Ishikawa (cell line): Measurements from ENCODE around the gene COL3A1.

Source experiments
- CEBPB ChIP-seq: IDR thresholded peaks from 2 replicates; pipeline ENCODE4 v1.6.1; 2012
- CREB1 ChIP-seq: IDR thresholded peaks from 2 replicates; pipeline ENCODE4 v1.6.1; 2012; ENCODE audit warnings: low read depth
- EGR1 ChIP-seq: IDR thresholded peaks from 2 replicates; pipeline ENCODE4 v1.6.1; 2012
- EP300 ChIP-seq: IDR thresholded peaks from 2 replicates; pipeline ENCODE4 v1.6.1; 2012; ENCODE audit warnings: borderline replicate concordance
- FOXM1 ChIP-seq: IDR thresholded peaks from 2 replicates; pipeline ENCODE4 v1.6.1; 2012; ENCODE audit warnings: low read depth, borderline replicate concordance
- MAX ChIP-seq: IDR thresholded peaks from 2 replicates; pipeline ENCODE4 v1.6.1; 2012
- NFIC ChIP-seq: IDR thresholded peaks from 2 replicates; pipeline ENCODE4 v1.6.1; 2012
- RAD21 ChIP-seq: IDR thresholded peaks from 2 replicates; pipeline ENCODE4 v1.6.1; 2012; ENCODE audit warnings: low read depth
- TAF1 ChIP-seq: IDR thresholded peaks from 2 replicates; pipeline ENCODE4 v1.6.1; 2012; ENCODE audit warnings: low read depth, mild to moderate bottlenecking
- TCF12 ChIP-seq: IDR thresholded peaks from 2 replicates; pipeline ENCODE4 v1.6.1; 2012; ENCODE audit warnings: low read depth
- TEAD4 ChIP-seq: IDR thresholded peaks from 2 replicates; pipeline ENCODE4 v1.6.1; 2012
- YY1 ChIP-seq: IDR thresholded peaks from 2 replicates; pipeline ENCODE4 v1.6.1; 2012; ENCODE audit warnings: low read depth
- ZBTB7A ChIP-seq: IDR thresholded peaks from 2 replicates; pipeline ENCODE4 v1.6.1; 2012; ENCODE audit warnings: low read depth
- TF ChIP-seq, protein P1 (sequence below): IDR thresholded peaks from 2 replicates; pipeline ENCODE4 v1.6.1; 2012; ENCODE audit warnings: low read depth, mild to moderate bottlenecking
- TF ChIP-seq, protein P2 (sequence below): IDR thresholded peaks from 2 replicates; pipeline ENCODE4 v1.6.1; 2012

COL3A1 gene

GRCh38 chr2:189008555-189009262 lies 34.5 kb downstream of the COL3A1 start:
- TF ChIP-seq ZBTB7A (no peak), CEBPB (no peak), EGR1 (no peak), CREB1 (no peak), RAD21 (no peak), MAX (no peak), TAF1 (no peak)

- TF ChIP-seq TAF1: no peak
- no peak for TF ChIP-seq ZBTB7A
- no peak for TF ChIP-seq MAX
- no peak for TF ChIP-seq CREB1
- no peak for TF ChIP-seq CEBPB
- no peak for TF ChIP-seq EGR1
Observed at GRCh38 chr2:189010536-189010935, 36.4 kb downstream of the COL3A1 start.

GRCh38 chr2:189012351-189012750 lies 38.2 kb downstream of the COL3A1 start:
- TF ChIP-seq EP300: no peak
- TF ChIP-seq ZBTB7A: no peak
- TF ChIP-seq, protein P1, sequence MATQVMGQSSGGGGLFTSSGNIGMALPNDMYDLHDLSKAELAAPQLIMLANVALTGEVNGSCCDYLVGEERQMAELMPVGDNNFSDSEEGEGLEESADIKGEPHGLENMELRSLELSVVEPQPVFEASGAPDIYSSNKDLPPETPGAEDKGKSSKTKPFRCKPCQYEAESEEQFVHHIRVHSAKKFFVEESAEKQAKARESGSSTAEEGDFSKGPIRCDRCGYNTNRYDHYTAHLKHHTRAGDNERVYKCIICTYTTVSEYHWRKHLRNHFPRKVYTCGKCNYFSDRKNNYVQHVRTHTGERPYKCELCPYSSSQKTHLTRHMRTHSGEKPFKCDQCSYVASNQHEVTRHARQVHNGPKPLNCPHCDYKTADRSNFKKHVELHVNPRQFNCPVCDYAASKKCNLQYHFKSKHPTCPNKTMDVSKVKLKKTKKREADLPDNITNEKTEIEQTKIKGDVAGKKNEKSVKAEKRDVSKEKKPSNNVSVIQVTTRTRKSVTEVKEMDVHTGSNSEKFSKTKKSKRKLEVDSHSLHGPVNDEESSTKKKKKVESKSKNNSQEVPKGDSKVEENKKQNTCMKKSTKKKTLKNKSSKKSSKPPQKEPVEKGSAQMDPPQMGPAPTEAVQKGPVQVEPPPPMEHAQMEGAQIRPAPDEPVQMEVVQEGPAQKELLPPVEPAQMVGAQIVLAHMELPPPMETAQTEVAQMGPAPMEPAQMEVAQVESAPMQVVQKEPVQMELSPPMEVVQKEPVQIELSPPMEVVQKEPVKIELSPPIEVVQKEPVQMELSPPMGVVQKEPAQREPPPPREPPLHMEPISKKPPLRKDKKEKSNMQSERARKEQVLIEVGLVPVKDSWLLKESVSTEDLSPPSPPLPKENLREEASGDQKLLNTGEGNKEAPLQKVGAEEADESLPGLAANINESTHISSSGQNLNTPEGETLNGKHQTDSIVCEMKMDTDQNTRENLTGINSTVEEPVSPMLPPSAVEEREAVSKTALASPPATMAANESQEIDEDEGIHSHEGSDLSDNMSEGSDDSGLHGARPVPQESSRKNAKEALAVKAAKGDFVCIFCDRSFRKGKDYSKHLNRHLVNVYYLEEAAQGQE: no peak

DNA sequence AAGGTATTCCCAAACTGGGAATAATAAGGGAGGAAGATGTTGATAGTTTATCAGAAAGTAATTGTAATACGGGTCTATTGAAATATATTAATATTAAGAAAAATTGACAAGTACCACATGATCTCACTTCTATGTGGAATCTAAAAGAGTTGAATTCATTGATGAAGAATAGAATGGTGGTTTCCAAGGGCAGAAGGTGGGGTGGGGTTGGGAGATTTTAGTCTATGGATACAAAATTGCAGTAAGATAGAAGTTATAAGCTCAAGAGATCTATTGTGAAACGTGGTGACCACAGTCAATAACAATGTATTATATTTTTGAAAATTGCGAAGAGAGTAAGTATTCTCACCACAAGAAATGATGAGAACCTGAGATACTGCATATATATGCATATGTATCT lies 38.9 kb downstream of the COL3A1 start:
- TF ChIP-seq CREB1 (no peak), MAX (no peak), ZBTB7A (no peak), CEBPB (no peak), EP300 (no peak), RAD21 (no peak), TAF1 (no peak), FOXM1 (no peak), YY1 (no peak), TEAD4 (no peak), TCF12 (no peak)
- TF ChIP-seq, protein P2, sequence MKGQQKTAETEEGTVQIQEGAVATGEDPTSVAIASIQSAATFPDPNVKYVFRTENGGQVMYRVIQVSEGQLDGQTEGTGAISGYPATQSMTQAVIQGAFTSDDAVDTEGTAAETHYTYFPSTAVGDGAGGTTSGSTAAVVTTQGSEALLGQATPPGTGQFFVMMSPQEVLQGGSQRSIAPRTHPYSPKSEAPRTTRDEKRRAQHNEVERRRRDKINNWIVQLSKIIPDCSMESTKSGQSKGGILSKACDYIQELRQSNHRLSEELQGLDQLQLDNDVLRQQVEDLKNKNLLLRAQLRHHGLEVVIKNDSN: no peak

DNA sequence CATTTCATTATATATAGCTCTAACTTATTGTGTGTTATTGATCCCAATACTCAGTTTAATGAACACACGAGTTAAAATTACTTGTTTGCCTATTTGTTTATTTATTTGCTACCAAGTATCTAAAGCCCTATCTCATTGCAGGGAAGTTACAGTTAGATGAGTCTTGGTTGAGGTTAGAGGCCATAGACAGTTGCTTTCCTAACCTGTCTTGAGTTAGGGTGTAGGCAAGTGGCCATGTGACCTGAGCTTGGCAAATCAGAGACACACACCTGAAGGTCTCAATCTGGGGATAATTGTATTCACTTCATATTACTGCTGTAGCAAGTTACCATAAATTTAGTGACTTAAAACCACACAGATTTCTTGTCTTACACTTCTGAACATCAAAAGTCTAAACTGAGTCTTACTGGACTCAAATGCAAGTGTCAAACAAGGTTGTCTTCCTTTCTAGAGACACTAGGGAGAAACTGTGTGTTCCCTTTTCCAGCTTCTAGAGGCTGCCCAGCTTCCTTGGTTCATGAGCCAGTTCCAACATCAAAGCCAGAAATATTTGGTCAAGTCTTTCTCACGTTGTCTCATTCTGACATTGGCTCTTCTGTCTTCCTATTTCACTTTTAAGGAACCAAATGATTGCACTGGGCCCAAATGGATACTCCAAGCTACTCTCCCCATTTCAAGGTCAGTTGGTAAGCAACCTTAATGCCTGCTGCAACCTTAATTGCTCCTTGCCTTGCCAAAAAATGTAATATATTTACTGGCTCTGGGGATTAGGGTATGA lies 39.7 kb downstream of the COL3A1 start:
- TF ChIP-seq NFIC: no peak
- no peak for TF ChIP-seq EGR1
- TF ChIP-seq TCF12: no peak
- TF ChIP-seq RAD21: no peak
- TF ChIP-seq, protein P1: no peak

GRCh38 chr2:189014449-189015138 lies 40.4 kb downstream of the COL3A1 start:
- TF ChIP-seq ZBTB7A (no peak), TCF12 (no peak), FOXM1 (no peak), CREB1 (no peak), MAX (no peak), TEAD4 (no peak), TAF1 (no peak), YY1 (no peak), EP300 (no peak)
- TF ChIP-seq, protein P2: no peak
